Activated naive CD4-positive, alpha-beta T cell treated with anti-CD3 and anti-CD28 coated beads, Interleukin-2, amount 10 ng/mL, durations not matched to agents 7 days and 5 days (primary cell): ENCODE measurements around the gene GREB1.

Experiments used
- CTCF ChIA-PET: fragments of 350-600 bp; sonication (Branson Sonifier 250); formaldehyde crosslinking; loops from one replicate; lab custom pipeline; 2021; ENCODE audit warnings: antibody characterized with exemption; lab: Charles Lee
- DNase-seq: peaks from one replicate; pipeline ENCODE4 v3.0.0-alpha.2; 2020
- H3K27ac Mint-ChIP-seq: one replicate; pipeline ENCODE4 v1.8.0; 2021; ENCODE audit warnings: mild to moderate bottlenecking, moderate library complexity, mixed read lengths
- H3K27me3 Mint-ChIP-seq: one replicate; pipeline ENCODE4 v1.8.0; 2021; ENCODE audit warnings: mild to moderate bottlenecking, mixed read lengths
- H3K36me3 Mint-ChIP-seq: one replicate; pipeline ENCODE4 v1.8.0; 2021; ENCODE audit warnings: mixed read lengths
- H3K4me1 Mint-ChIP-seq: one replicate; pipeline ENCODE4 v1.8.0; 2021; ENCODE audit warnings: mixed read lengths
- H3K4me3 Mint-ChIP-seq: one replicate; pipeline ENCODE4 v1.8.0; 2021; ENCODE audit warnings: mild to moderate bottlenecking, moderate library complexity, mixed read lengths
- H3K9me3 Mint-ChIP-seq: one replicate; pipeline ENCODE4 v1.8.0; 2021; ENCODE audit warnings: mixed read lengths

GREB1 gene

GRCh38 chr2:11581124-11581796 is 47.4 kb downstream of the GREB1 start:
- Mint-ChIP-seq H3K4me3 (no peak overlapping the region), H3K9me3 (no peaks in the 10 kb centered on the region), H3K27ac (no peak overlapping the region)

GRCh38 chr2:11581797-11582611 is 48.2 kb downstream of the GREB1 start:
- Mint-ChIP-seq H3K4me1 (no peaks in the 10 kb centered on the region), H3K27me3 (peaks cover 15% of the 10 kb centered on the region), H3K4me3 (no peak overlapping the region), H3K36me3 (no peaks in the 10 kb centered on the region), H3K27ac (no peak overlapping the region), H3K9me3 (no peaks in the 10 kb centered on the region)
- CTCF ChIA-PET: interaction anchor here (0.6 to 9.8 kb wide), 29 partner anchors 8 to 1077 kb away, joined by 3 to 147 read pairs (median 4); partner anchors contain the start of genes LPIN1 and SLC66A3
- no peak for DNase-seq

More at GRCh38 chr2:11581124-11581796, 47.4 kb downstream of the GREB1 start:
- Mint-ChIP-seq H3K4me1 (no peaks in the 10 kb centered on the region), H3K27me3 (peaks cover 15% of the 10 kb centered on the region), H3K36me3 (no peaks in the 10 kb centered on the region)
- no peak for DNase-seq
- CTCF ChIA-PET: interaction anchor here (0.7 to 9.8 kb wide), 9 partner anchors 7 to 743 kb away, joined by 3 to 147 read pairs (median 5); a partner anchor contains a TSS

GRCh38 chr2:11582612-11582861 is 48.7 kb downstream of the GREB1 start:
- H3K4me3 Mint-ChIP-seq: no peak overlapping the region
- no peak overlapping the region for H3K27ac Mint-ChIP-seq

GRCh38 chr2:11582862-11583752 is 49.3 kb downstream of the GREB1 start:
- no peak overlapping the region for H3K27ac Mint-ChIP-seq
- H3K36me3 Mint-ChIP-seq: no peaks in the 10 kb centered on the region
- H3K27me3 Mint-ChIP-seq: peaks cover 8% of the 10 kb centered on the region
- peak; percentile 71 for DNase-seq
- CTCF ChIA-PET: interaction anchor here (0.6 to 9.8 kb wide), 39 partner anchors 8 to 1076 kb away, joined by 3 to 147 read pairs (median 4); partner anchors contain the start of genes GREB1 and LPIN1
- H3K4me1 Mint-ChIP-seq: no peaks in the 10 kb centered on the region
- H3K9me3 Mint-ChIP-seq: no peaks in the 10 kb centered on the region
- H3K4me3 Mint-ChIP-seq: no peak overlapping the region

More at GRCh38 chr2:11582612-11582861, 48.7 kb downstream of the GREB1 start:
- CTCF ChIA-PET: interaction anchor here (0.6 to 9.8 kb wide), 31 partner anchors 8 to 1076 kb away, joined by 3 to 147 read pairs (median 4); partner anchors contain the start of genes LPIN1 and SLC66A3
- Mint-ChIP-seq H3K27me3 (peaks cover 13% of the 10 kb centered on the region), H3K4me1 (no peaks in the 10 kb centered on the region), H3K36me3 (no peaks in the 10 kb centered on the region), H3K9me3 (no peaks in the 10 kb centered on the region)
- DNase-seq: no peak

- no peaks in the 10 kb centered on the region for H3K9me3 Mint-ChIP-seq
- peaks cover 8% of the 10 kb centered on the region for H3K27me3 Mint-ChIP-seq
- no peak overlapping the region for H3K27ac Mint-ChIP-seq
- no peaks in the 10 kb centered on the region for H3K36me3 Mint-ChIP-seq
- CTCF ChIA-PET: interaction anchor here (0.5 to 9.8 kb wide), 26 partner anchors 10 to 751 kb away, joined by 3 to 147 read pairs (median 4); partner anchors contain the start of gene GREB1
- peak; percentile 77 for DNase-seq
- H3K4me3 Mint-ChIP-seq: no peak overlapping the region
- no peaks in the 10 kb centered on the region for H3K4me1 Mint-ChIP-seq
Observed at GRCh38 chr2:11583840-11584524, 50.1 kb downstream of the GREB1 start.

- no peak for DNase-seq
- Mint-ChIP-seq H3K9me3 (no peaks in the 10 kb centered on the region), H3K27ac (no peak overlapping the region), H3K36me3 (no peaks in the 10 kb centered on the region), H3K27me3 (peaks cover 8% of the 10 kb centered on the region), H3K4me1 (no peaks in the 10 kb centered on the region), H3K4me3 (no peak overlapping the region)
- CTCF ChIA-PET: interaction anchor here (0.6 to 9.8 kb wide), 19 partner anchors 11 to 751 kb away, joined by 3 to 147 read pairs (median 4); partner anchors contain the start of gene GREB1
Observed at GRCh38 chr2:11584525-11585056, 50.7 kb downstream of the GREB1 start.

GRCh38 chr2:11585071-11585470 is 51.2 kb downstream of the GREB1 start:
- H3K9me3 Mint-ChIP-seq: no peaks in the 10 kb centered on the region
- CTCF ChIA-PET: interaction anchor here (0.9 to 9.8 kb wide), 13 partner anchors 24 to 750 kb away, joined by 3 to 147 read pairs (median 4); partner anchors contain the start of gene GREB1
- H3K4me3 Mint-ChIP-seq: no peak overlapping the region
- no peaks in the 10 kb centered on the region for H3K4me1 Mint-ChIP-seq
- no peak overlapping the region for H3K27ac Mint-ChIP-seq
- peaks cover 8% of the 10 kb centered on the region for H3K27me3 Mint-ChIP-seq
- no peaks in the 10 kb centered on the region for H3K36me3 Mint-ChIP-seq
- no peak for DNase-seq

GRCh38 chr2:11588228-11589110 is 54.6 kb downstream of the GREB1 start:
- Mint-ChIP-seq H3K9me3 (no peaks in the 10 kb centered on the region), H3K36me3 (no peaks in the 10 kb centered on the region), H3K27me3 (peaks cover 4% of the 10 kb centered on the region), H3K4me1 (no peaks in the 10 kb centered on the region), H3K27ac (no peak overlapping the region), H3K4me3 (no peak overlapping the region)
- CTCF ChIA-PET: interaction anchor here (1.5 to 9.8 kb wide), 3 partner anchors 109 to 457 kb away, joined by 3 to 147 read pairs (median 5); a partner anchor contains a TSS
- DNase-seq: no peak

GRCh38 chr2:11589316-11589940 is 55.6 kb downstream of the GREB1 start:
- H3K9me3 Mint-ChIP-seq: no peaks in the 10 kb centered on the region
- H3K36me3 Mint-ChIP-seq: no peaks in the 10 kb centered on the region
- CTCF ChIA-PET: interaction anchor here (9.8 kb wide), 1 partner anchor 458 kb away, joined by 147 read pairs; a partner anchor contains a TSS
- no peaks in the 10 kb centered on the region for H3K4me1 Mint-ChIP-seq
- H3K27me3 Mint-ChIP-seq: no peaks in the 10 kb centered on the region
- no peak overlapping the region for H3K27ac Mint-ChIP-seq
- no peak for DNase-seq
- no peak overlapping the region for H3K4me3 Mint-ChIP-seq

GRCh38 chr2:11590193-11590592 is 56.3 kb downstream of the GREB1 start:
- Mint-ChIP-seq H3K9me3 (no peaks in the 10 kb centered on the region), H3K27me3 (no peaks in the 10 kb centered on the region), H3K4me1 (no peaks in the 10 kb centered on the region), H3K36me3 (no peaks in the 10 kb centered on the region), H3K27ac (no peak overlapping the region), H3K4me3 (no peak overlapping the region)
- DNase-seq: no peak
- CTCF ChIA-PET: interaction anchor here (1.5 kb wide), 1 partner anchor 8 kb away, joined by 5 read pairs; no protein-coding TSS in a partner anchor

GRCh38 chr2:11591091-11591490 is 57.2 kb downstream of the GREB1 start:
- Mint-ChIP-seq H3K27ac (no peak overlapping the region), H3K27me3 (no peaks in the 10 kb centered on the region), H3K4me1 (no peaks in the 10 kb centered on the region), H3K4me3 (no peak overlapping the region), H3K9me3 (no peaks in the 10 kb centered on the region), H3K36me3 (no peaks in the 10 kb centered on the region)
- DNase-seq: no peak
- CTCF ChIA-PET: interaction anchor here (0.8 to 1.5 kb wide), 5 partner anchors 9 to 188 kb away, joined by 3 to 5 read pairs (median 3); no protein-coding TSS in a partner anchor
